Body of pancreas (tissue), 4 donors: ENCODE results near the gene KLRK1.

ENCODE experiments used
- POLR2A ChIP-seq, 3 donors: fragments of 450-650 bp; IDR thresholded peaks; one replicate each; pipeline ENCODE4 v1.6.1; 2016; ENCODE audit warnings: antibody characterized with exemption in 3 of 3, mild to moderate bottlenecking in 2 of 3
- TF ChIP-seq, protein P1 (sequence below), 7 experiments: fragments of 450-650 bp in 4 of 7; fragments of 200-600 bp in 3 of 7; sonication (generic) in 3 of 7; IDR thresholded peaks; one replicate each; pipeline ENCODE4 v1.5.1; 2016 to 2019; ENCODE audit warnings: antibody characterized with exemption in 7 of 7

DNA sequence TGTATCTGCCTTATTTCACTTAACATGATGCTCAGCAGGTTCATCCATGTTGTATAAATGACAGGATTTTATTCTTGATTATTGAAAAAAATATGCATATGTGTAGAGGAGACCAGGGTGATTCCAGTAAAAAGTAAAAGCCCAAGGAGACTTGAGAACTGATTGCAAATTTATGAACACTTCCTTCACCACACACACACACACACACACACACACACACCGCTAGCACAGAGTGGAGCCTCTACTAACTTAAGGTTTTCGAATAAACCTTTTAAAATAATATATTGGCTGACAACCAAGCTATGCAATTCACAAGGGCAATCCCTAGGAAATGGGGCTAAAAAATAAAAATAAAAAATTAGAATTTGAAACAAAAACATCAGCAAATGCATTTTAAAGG is 8.3 kb upstream of the KLRK1 start:
- TF ChIP-seq, protein P1, sequence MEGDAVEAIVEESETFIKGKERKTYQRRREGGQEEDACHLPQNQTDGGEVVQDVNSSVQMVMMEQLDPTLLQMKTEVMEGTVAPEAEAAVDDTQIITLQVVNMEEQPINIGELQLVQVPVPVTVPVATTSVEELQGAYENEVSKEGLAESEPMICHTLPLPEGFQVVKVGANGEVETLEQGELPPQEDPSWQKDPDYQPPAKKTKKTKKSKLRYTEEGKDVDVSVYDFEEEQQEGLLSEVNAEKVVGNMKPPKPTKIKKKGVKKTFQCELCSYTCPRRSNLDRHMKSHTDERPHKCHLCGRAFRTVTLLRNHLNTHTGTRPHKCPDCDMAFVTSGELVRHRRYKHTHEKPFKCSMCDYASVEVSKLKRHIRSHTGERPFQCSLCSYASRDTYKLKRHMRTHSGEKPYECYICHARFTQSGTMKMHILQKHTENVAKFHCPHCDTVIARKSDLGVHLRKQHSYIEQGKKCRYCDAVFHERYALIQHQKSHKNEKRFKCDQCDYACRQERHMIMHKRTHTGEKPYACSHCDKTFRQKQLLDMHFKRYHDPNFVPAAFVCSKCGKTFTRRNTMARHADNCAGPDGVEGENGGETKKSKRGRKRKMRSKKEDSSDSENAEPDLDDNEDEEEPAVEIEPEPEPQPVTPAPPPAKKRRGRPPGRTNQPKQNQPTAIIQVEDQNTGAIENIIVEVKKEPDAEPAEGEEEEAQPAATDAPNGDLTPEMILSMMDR (IDR thresholded peaks at IDR 0.05), result no peak
- TF ChIP-seq POLR2A (IDR thresholded peaks at IDR 0.05), result no peak
